Muscle layer of duodenum (tissue), 2 donors: ENCODE data around the gene TTC7B.

Experiments
- H3K27ac ChIP-seq: one replicate; pipeline ENCODE4 v1.7.0; 2013; ENCODE audit warnings: mild to moderate bottlenecking, low read length
- H3K27me3 ChIP-seq: one replicate; pipeline ENCODE4 v1.7.0; 2013; ENCODE audit warnings: low read depth, mild to moderate bottlenecking, control low read depth, low read length
- H3K36me3 ChIP-seq, 2 donors: one replicate each; pipeline ENCODE4 v1.7.0; 2013; ENCODE audit warnings: low read length in 2 of 2, control low read depth in 1 of 2, mild to moderate bottlenecking in 1 of 2; ENCODE audit not compliant: insufficient read depth in 2 of 2, control insufficient read depth in 1 of 2
- H3K4me1 ChIP-seq, 2 donors: one replicate each; pipeline ENCODE4 v1.7.0; 2013; ENCODE audit warnings: low read length in 2 of 2, mild to moderate bottlenecking in 2 of 2, control low read depth in 1 of 2, moderate library complexity in 1 of 2; ENCODE audit not compliant: insufficient read depth in 2 of 2, control insufficient read depth in 1 of 2
- H3K4me3 ChIP-seq, 2 donors: one replicate each; pipeline ENCODE4 v1.7.0; 2013; ENCODE audit warnings: low read length in 2 of 2, low read depth in 1 of 2, mild to moderate bottlenecking in 1 of 2
- H3K9me3 ChIP-seq, 2 donors: one replicate each; pipeline ENCODE4 v1.7.0; 2013; ENCODE audit warnings: low read length in 2 of 2, control low read depth in 1 of 2, mild to moderate bottlenecking in 1 of 2; ENCODE audit not compliant: control insufficient read depth in 1 of 2
- donor health status: healthy.

Gene TTC7B

GRCh38 chr14:90544971-90545370 is 271.3 kb downstream of the TTC7B start:
- no peak overlapping the region for H3K27ac ChIP-seq

GRCh38 chr14:90544566-90544965 is 271.7 kb downstream of the TTC7B start:
- H3K4me3 ChIP-seq, result no peak overlapping the region
- H3K4me1 ChIP-seq, result peaks cover 0 to 25% of the 10 kb centered on the region in 2 donors
- H3K27me3 ChIP-seq, result no peaks in the 10 kb centered on the region
- peaks cover 4 to 15% of the 10 kb centered on the region in 2 donors for H3K36me3 ChIP-seq
- no peak overlapping the region for H3K27ac ChIP-seq
- no peaks in the 10 kb centered on the region for H3K9me3 ChIP-seq

More at GRCh38 chr14:90544971-90545370, 271.3 kb downstream of the TTC7B start:
- Histone ChIP-seq H3K9me3 (no peaks in the 10 kb centered on the region), H3K4me3 (no peak overlapping the region), H3K36me3 (peaks cover 4 to 11% of the 10 kb centered on the region in 2 donors), H3K4me1 (peaks cover 0 to 29% of the 10 kb centered on the region in 2 donors), H3K27me3 (no peaks in the 10 kb centered on the region)

GRCh38 chr14:90543876-90544275 is 272.4 kb downstream of the TTC7B start:
- Histone ChIP-seq H3K4me1 (peaks cover 0 to 21% of the 10 kb centered on the region in 2 donors), H3K36me3 (peaks cover 4 to 21% of the 10 kb centered on the region in 2 donors), H3K4me3 (no peak overlapping the region), H3K27me3 (no peaks in the 10 kb centered on the region), H3K27ac (no peak overlapping the region), H3K9me3 (no peaks in the 10 kb centered on the region)

GRCh38 chr14:90541076-90541634 is 275.1 kb downstream of the TTC7B start:
- Histone ChIP-seq H3K27me3 (no peaks in the 10 kb centered on the region), H3K9me3 (no peaks in the 10 kb centered on the region), H3K27ac (no peak overlapping the region), H3K36me3 (peaks cover 4 to 21% of the 10 kb centered on the region in 2 donors), H3K4me3 (no peak overlapping the region), H3K4me1 (peaks cover 0 to 16% of the 10 kb centered on the region in 2 donors)

- H3K4me1 ChIP-seq, result peaks cover 0 to 10% of the 10 kb centered on the region in 2 donors
- H3K27ac ChIP-seq, result no peak overlapping the region
- no peaks in the 10 kb centered on the region for H3K27me3 ChIP-seq
- H3K4me3 ChIP-seq, result no peak overlapping the region
- no peaks in the 10 kb centered on the region for H3K9me3 ChIP-seq
- peaks cover 4 to 21% of the 10 kb centered on the region in 2 donors for H3K36me3 ChIP-seq
These were observed 275.8 kb downstream of the TTC7B start for GRCh38 chr14:90540437-90540836.

GRCh38 chr14:90539996-90540395 is 276.2 kb downstream of the TTC7B start:
- no peaks in the 10 kb centered on the region for H3K9me3 ChIP-seq
- peaks cover 4 to 21% of the 10 kb centered on the region in 2 donors for H3K36me3 ChIP-seq
- no peak overlapping the region for H3K27ac ChIP-seq
- H3K27me3 ChIP-seq, result no peaks in the 10 kb centered on the region
- peaks cover 0 to 9% of the 10 kb centered on the region in 2 donors for H3K4me1 ChIP-seq
- H3K4me3 ChIP-seq, result no peak overlapping the region

- Histone ChIP-seq H3K27me3 (no peaks in the 10 kb centered on the region), H3K4me1 (peaks cover 0 to 9% of the 10 kb centered on the region in 2 donors), H3K36me3 (peaks cover 4 to 21% of the 10 kb centered on the region in 2 donors), H3K9me3 (no peaks in the 10 kb centered on the region), H3K4me3 (no peak overlapping the region), H3K27ac (no peak overlapping the region)
These were observed 276.8 kb downstream of the TTC7B start for GRCh38 chr14:90539496-90539775.

GRCh38 chr14:90538716-90539495 is 277.3 kb downstream of the TTC7B start:
- peaks cover 4 to 21% of the 10 kb centered on the region in 2 donors for H3K36me3 ChIP-seq
- no peak overlapping the region for H3K4me3 ChIP-seq
- no peaks in the 10 kb centered on the region for H3K27me3 ChIP-seq
- H3K9me3 ChIP-seq, result no peaks in the 10 kb centered on the region
- H3K27ac ChIP-seq, result no peak overlapping the region
- peaks cover 0 to 9% of the 10 kb centered on the region in 2 donors for H3K4me1 ChIP-seq

GRCh38 chr14:90538095-90538494 is 278.1 kb downstream of the TTC7B start:
- Histone ChIP-seq H3K27ac (no peak overlapping the region), H3K9me3 (no peaks in the 10 kb centered on the region), H3K36me3 (peaks cover 4 to 21% of the 10 kb centered on the region in 2 donors)

GRCh38 chr14:90536511-90537191 is 279.6 kb downstream of the TTC7B start:
- H3K36me3 ChIP-seq, result peaks cover 4 to 21% of the 10 kb centered on the region in 2 donors
- no peak overlapping the region for H3K4me3 ChIP-seq
- peaks cover 0 to 9% of the 10 kb centered on the region in 2 donors for H3K4me1 ChIP-seq
- H3K9me3 ChIP-seq, result no peaks in the 10 kb centered on the region
- H3K27me3 ChIP-seq, result no peaks in the 10 kb centered on the region
- no peak overlapping the region for H3K27ac ChIP-seq

More at GRCh38 chr14:90538095-90538494, 278.1 kb downstream of the TTC7B start:
- no peaks in the 10 kb centered on the region for H3K27me3 ChIP-seq
- no peak overlapping the region for H3K4me3 ChIP-seq
- H3K4me1 ChIP-seq, result peaks cover 0 to 9% of the 10 kb centered on the region in 2 donors

- H3K36me3 ChIP-seq, result peaks cover 3 to 19% of the 10 kb centered on the region in 2 donors
- peaks cover 0 to 9% of the 10 kb centered on the region in 2 donors for H3K4me1 ChIP-seq
- H3K27ac ChIP-seq, result no peak overlapping the region
- no peaks in the 10 kb centered on the region for H3K9me3 ChIP-seq
- no peak overlapping the region for H3K4me3 ChIP-seq
- H3K27me3 ChIP-seq, result no peaks in the 10 kb centered on the region
These were observed 280.1 kb downstream of the TTC7B start for GRCh38 chr14:90536092-90536491.
